GM12878 (cell line): Measurements from ENCODE around the gene SCP2.

Experiments used
- EP300 ChIP-seq, 2 experiments: fragments of 150-350 bp in 1 of 2; IDR thresholded peaks; 2 replicates each; pipeline ENCODE4 v1.6.1; 2011 to 2012; ENCODE audit warnings: low read depth in 2 of 2, low read length in 2 of 2, borderline replicate concordance in 1 of 2, improper control_type of control experiment in 1 of 2, inconsistent platforms in 1 of 2; ENCODE audit not compliant: control insufficient read depth in 1 of 2
- FOXK2 ChIP-seq: fragments of 450-650 bp; IDR thresholded peaks from 2 replicates; pipeline ENCODE4 v1.6.1; 2017; ENCODE audit warnings: mild to moderate bottlenecking, moderate library complexity
- POLR2AphosphoS5 ChIP-seq: IDR thresholded peaks from 2 replicates; pipeline ENCODE4 v1.6.1; 2011; ENCODE audit warnings: mild to moderate bottlenecking, low read length, inconsistent platforms
- TAF1 ChIP-seq: IDR thresholded peaks from 2 replicates; pipeline ENCODE4 v1.6.1; 2011; ENCODE audit warnings: mild to moderate bottlenecking, low read depth, low read length, borderline replicate concordance
- TF ChIP-seq, protein P1 (sequence below), 3 experiments: IDR thresholded peaks in 2 of 3; conservative IDR thresholded peaks in 1 of 3; 2 replicates each; pipeline ENCODE4 v1.5.1; 2011; ENCODE audit warnings: low read depth in 3 of 3, low read length in 3 of 3, mild to moderate bottlenecking in 3 of 3, control low read depth in 2 of 3, moderate library complexity in 2 of 3, inconsistent platforms in 1 of 3, mixed read lengths in 1 of 3; ENCODE audit not compliant: control insufficient read depth in 2 of 3, insufficient read depth in 1 of 3; ENCODE audit errors: extremely low read depth in 1 of 3

DNA sequence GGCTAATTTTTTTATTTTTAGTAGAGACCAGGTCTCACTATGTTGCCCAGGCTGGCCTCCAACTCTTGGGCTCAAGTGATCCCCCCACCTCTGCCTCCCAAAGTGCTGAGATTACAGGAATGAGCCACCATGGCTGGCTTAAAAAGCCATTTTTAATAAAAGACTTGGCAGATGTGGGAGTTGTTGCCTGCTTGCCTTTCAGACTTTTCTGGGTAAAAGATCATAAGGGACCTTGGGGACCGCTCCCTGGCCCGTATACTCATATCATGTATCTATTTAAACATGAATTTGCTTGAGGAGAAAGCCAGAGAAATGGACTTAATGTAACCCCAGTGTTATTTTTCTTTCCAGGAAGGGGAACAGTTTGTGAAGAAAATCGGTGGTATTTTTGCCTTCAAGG is 111.5 kb downstream of the SCP2 start:
- TF ChIP-seq, protein P1, sequence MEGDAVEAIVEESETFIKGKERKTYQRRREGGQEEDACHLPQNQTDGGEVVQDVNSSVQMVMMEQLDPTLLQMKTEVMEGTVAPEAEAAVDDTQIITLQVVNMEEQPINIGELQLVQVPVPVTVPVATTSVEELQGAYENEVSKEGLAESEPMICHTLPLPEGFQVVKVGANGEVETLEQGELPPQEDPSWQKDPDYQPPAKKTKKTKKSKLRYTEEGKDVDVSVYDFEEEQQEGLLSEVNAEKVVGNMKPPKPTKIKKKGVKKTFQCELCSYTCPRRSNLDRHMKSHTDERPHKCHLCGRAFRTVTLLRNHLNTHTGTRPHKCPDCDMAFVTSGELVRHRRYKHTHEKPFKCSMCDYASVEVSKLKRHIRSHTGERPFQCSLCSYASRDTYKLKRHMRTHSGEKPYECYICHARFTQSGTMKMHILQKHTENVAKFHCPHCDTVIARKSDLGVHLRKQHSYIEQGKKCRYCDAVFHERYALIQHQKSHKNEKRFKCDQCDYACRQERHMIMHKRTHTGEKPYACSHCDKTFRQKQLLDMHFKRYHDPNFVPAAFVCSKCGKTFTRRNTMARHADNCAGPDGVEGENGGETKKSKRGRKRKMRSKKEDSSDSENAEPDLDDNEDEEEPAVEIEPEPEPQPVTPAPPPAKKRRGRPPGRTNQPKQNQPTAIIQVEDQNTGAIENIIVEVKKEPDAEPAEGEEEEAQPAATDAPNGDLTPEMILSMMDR (IDR thresholded peaks at IDR 0.05 in 2 of 3, conservative IDR thresholded peaks at IDR 0.05 in 1 of 3; ENCODE audit: control insufficient read depth in 2 of 3, extremely low read depth in 1 of 3, insufficient read depth in 1 of 3, low read depth in 3 of 3, low read length in 3 of 3) = no peak
- TF ChIP-seq EP300 (IDR thresholded peaks at IDR 0.05; ENCODE audit: borderline replicate concordance in 1 of 2, control insufficient read depth in 1 of 2, low read depth in 2 of 2, low read length in 2 of 2) (no peak), TAF1 (no peak), FOXK2 (no peak), POLR2AphosphoS5 (no peak)
